ENCODE results near the gene LSS. TPM values are rescaled to one million over a fixed set of nuclear protein-coding genes. Genes with fewer than 3 reads are reported as not detected.

LSS gene
- total RNA-seq, 1 donor from 2014 or later, result 83.2 TPM

- Mint-ChIP-seq H3K27me3 (ENCODE audit: low read depth, unreplicated experiment) (peaks cover 10% of the 10 kb centered on the region), H3K4me3 (ENCODE audit: unreplicated experiment) (no peak overlapping the region), H3K4me1 (ENCODE audit: low read depth, unreplicated experiment) (peaks cover 4% of the 10 kb centered on the region), H3K9me3 (ENCODE audit: unreplicated experiment) (no peaks in the 10 kb centered on the region), H3K36me3 (ENCODE audit: low read depth, unreplicated experiment) (no peaks in the 10 kb centered on the region), H3K27ac (ENCODE audit: unreplicated experiment) (no peak overlapping the region)
- DNase-seq (ENCODE audit: low read depth), result no peak
- Histone ChIP-seq H3K9me3 (ENCODE audit: insufficient read depth, low read depth, low read length) (peaks cover 3% of the 10 kb centered on the region), H3K79me2 (ENCODE audit: insufficient read depth, low read length) (no peaks in the 10 kb centered on the region), H3K4me1 (ENCODE audit: insufficient read depth, low read length) (peaks cover 5% of the 10 kb centered on the region), H3K9ac (ENCODE audit: low read length) (no peak overlapping the region), H2AFZ (ENCODE audit: low read depth, low read length) (no peak overlapping the region), H3K27ac (ENCODE audit: low read depth, low read length) (no peak overlapping the region), H4K20me1 (ENCODE audit: insufficient read depth, low read length) (no peaks in the 10 kb centered on the region), H3K27me3 (ENCODE audit: insufficient read depth, low read length) (no peaks in the 10 kb centered on the region), H3K4me2 (ENCODE audit: low read length) (no peak overlapping the region), H3K36me3 (ENCODE audit: insufficient read depth, low read length) (no peaks in the 10 kb centered on the region), H3K4me3 (ENCODE audit: insufficient read depth, low read depth, low read length) (no peak overlapping the region)
- no peak for FAIRE-seq
- TF ChIP-seq CTCF (IDR thresholded peaks at IDR 0.05; ENCODE audit: insufficient read depth, low read depth, low read length), result no peak
- TF ChIP-seq EZH2 (IDR thresholded peaks at IDR 0.05; ENCODE audit: insufficient read depth, low read length), result no peak
These were observed 84.0 kb downstream of the LSS start for GRCh38 chr21:46144464-46145070.

GRCh38 chr21:46142582-46143473 lies 85.7 kb downstream of the LSS start:
- no peak overlapping the region for H3K4me3 ChIP-seq (ENCODE audit: insufficient read depth, low read depth, low read length)
- Mint-ChIP-seq H3K4me3 (ENCODE audit: unreplicated experiment) (no peak overlapping the region), H3K27me3 (ENCODE audit: low read depth, unreplicated experiment) (peaks cover 13% of the 10 kb centered on the region), H3K36me3 (ENCODE audit: low read depth, unreplicated experiment) (no peaks in the 10 kb centered on the region), H3K4me1 (ENCODE audit: low read depth, unreplicated experiment) (peaks cover 4% of the 10 kb centered on the region), H3K27ac (ENCODE audit: unreplicated experiment) (no peak overlapping the region), H3K9me3 (ENCODE audit: unreplicated experiment) (no peaks in the 10 kb centered on the region)
- no peaks in the 10 kb centered on the region for H3K79me2 ChIP-seq (ENCODE audit: insufficient read depth, low read length)
- peaks cover 5% of the 10 kb centered on the region for H3K4me1 ChIP-seq (ENCODE audit: insufficient read depth, low read length)
- TF ChIP-seq EZH2 (IDR thresholded peaks at IDR 0.05; ENCODE audit: insufficient read depth, low read length) (no peak), CTCF (IDR thresholded peaks at IDR 0.05; ENCODE audit: insufficient read depth, low read depth, low read length) (no peak)
- no peaks in the 10 kb centered on the region for H4K20me1 ChIP-seq (ENCODE audit: insufficient read depth, low read length)
- no peak overlapping the region for H3K9ac ChIP-seq (ENCODE audit: low read length)
- H3K36me3 ChIP-seq (ENCODE audit: insufficient read depth, low read length), result no peaks in the 10 kb centered on the region
- no peak overlapping the region for H3K4me2 ChIP-seq (ENCODE audit: low read length)
- no peaks in the 10 kb centered on the region for H3K27me3 ChIP-seq (ENCODE audit: insufficient read depth, low read length)
- no peak for FAIRE-seq
- peaks cover 3% of the 10 kb centered on the region for H3K9me3 ChIP-seq (ENCODE audit: insufficient read depth, low read depth, low read length)
- no peak for DNase-seq (ENCODE audit: low read depth)
- no peak overlapping the region for H2AFZ ChIP-seq (ENCODE audit: low read depth, low read length)
- H3K27ac ChIP-seq (ENCODE audit: low read depth, low read length), result no peak overlapping the region

Data from astrocyte (in vitro differentiated cells and primary cell).